K562 (cell line): Measurements from ENCODE around the gene GIMAP8. TPM values are rescaled to one million over a fixed set of nuclear protein-coding genes. Genes with fewer than 3 reads are reported as not detected.

Experiments
- AFF4 ChIP-seq: sonication (generic); formaldehyde crosslinking; IDR thresholded peaks from 2 replicates; pipeline ENCODE4 v1.8.0; 2023; ENCODE audit warnings: mild to moderate bottlenecking, missing genetic modification reagents
- ASH1L ChIP-seq: fragments of 450-650 bp; IDR thresholded peaks from 2 replicates; pipeline ENCODE4 v1.6.1; 2018; ENCODE audit warnings: borderline replicate concordance, mild to moderate bottlenecking, low read depth; ENCODE audit not compliant: partially characterized antibody
- HMGN3 ChIP-seq: IDR thresholded peaks from 2 replicates; pipeline ENCODE4 v1.6.1; 2011; ENCODE audit warnings: borderline replicate concordance, low read depth, mild to moderate bottlenecking, mixed read lengths, low read length; ENCODE audit not compliant: insufficient read length; ENCODE audit errors: extremely low read depth
- KHSRP ChIP-seq: fragments of 450-650 bp; IDR thresholded peaks from 2 replicates; pipeline ENCODE4 v1.6.1; 2017
- NFIX ChIP-seq: fragments of 250-450 bp; sonication (Bioruptor Pico); IDR thresholded peaks from 2 replicates; pipeline ENCODE4 v1.4.0; 2020; ENCODE audit warnings: low read depth, mild to moderate bottlenecking, moderate library complexity
- PCBP2 ChIP-seq: fragments of 200-400 bp; formaldehyde crosslinking; IDR thresholded peaks from 2 replicates; pipeline ENCODE4 v1.6.1; 2018; ENCODE audit warnings: low read length, low read depth, mild to moderate bottlenecking, moderate library complexity; ENCODE audit not compliant: poor library complexity, severe bottlenecking
- PHF8 ChIP-seq: fragments of 200-600 bp; sonication (generic); IDR thresholded peaks from 2 replicates; pipeline ENCODE4 v1.6.1; 2012; ENCODE audit warnings: mixed run types, mild to moderate bottlenecking, inconsistent platforms, low read length, moderate library complexity, borderline replicate concordance
- RERE ChIP-seq: sonication (generic); formaldehyde crosslinking; IDR thresholded peaks from 2 replicates; pipeline ENCODE4 v1.8.0; 2023; ENCODE audit warnings: missing genetic modification reagents, mild to moderate bottlenecking, borderline replicate concordance
- SMARCC2 ChIP-seq: fragments of 450-650 bp; IDR thresholded peaks from 2 replicates; pipeline ENCODE4 v1.6.1; 2017; ENCODE audit warnings: antibody characterized with exemption, moderate library complexity, mild to moderate bottlenecking, low read depth
- ZBTB8A ChIP-seq: fragments of 450-650 bp; IDR thresholded peaks from 2 replicates; pipeline ENCODE4 v1.6.1; 2018; ENCODE audit warnings: mild to moderate bottlenecking, moderate library complexity; ENCODE audit not compliant: partially characterized antibody
- ZNF174 ChIP-seq: fragments of 250-450 bp; sonication (Bioruptor Pico); IDR thresholded peaks from 2 replicates; pipeline ENCODE4 v1.4.0; 2020; ENCODE audit warnings: mild to moderate bottlenecking
- ZNF609 ChIP-seq: sonication (generic); formaldehyde crosslinking; IDR thresholded peaks from 2 replicates; pipeline ENCODE4 v1.8.1; 2023; ENCODE audit warnings: missing genetic modification reagents, mild to moderate bottlenecking, borderline replicate concordance
- polyA plus RNA-seq, 8 experiments: library from polyadenylated mRNA; depleted of rRNA in 4 of 8; stranded (reverse) in 5 of 8; unstranded in 3 of 8; fragments of >200 nt; fragmentation: Nextera tagmentation in 2 of 8; fragmentation: Illumina TruSeq in 1 of 8; extraction: Ambion mirVana in 2 of 8; extraction: Trizol in 1 of 8; gene quantifications; 2 replicates each; pipeline versions ENCODE4 v1.2.1 to v1.2.3, GENCODE V29; 2011 to 2014; ENCODE audit warnings: inconsistent platforms in 1 of 8, missing spikeins in 1 of 8
- total RNA-seq, 7 experiments: library from RNA; depleted of rRNA in 6 of 7; stranded (reverse); fragments of >200 nt in 6 of 7; fragmentation: Illumina TruSeq in 2 of 7; extraction: Trizol in 2 of 7; gene quantifications; 2 replicates each; pipeline versions ENCODE4 v1.2.1 to v1.2.3, GENCODE V29; 2011 to 2021; ENCODE audit warnings: low replicate concordance in 1 of 7

GIMAP8 gene
- total and polyA plus RNA-seq, 9 of the 15 experiments (the other 6 are each of a cell fraction or from before 2014, with no cell fraction given), result not detected

GRCh38 chr7:150420987-150421674 is 29.3 kb upstream of the GIMAP8 start (continued):
- TF ChIP-seq RERE, result no peak
- no peak for TF ChIP-seq PCBP2
- no peak for TF ChIP-seq ZBTB8A
- TF ChIP-seq ASH1L, result no peak
- no peak for TF ChIP-seq PHF8
- no peak for TF ChIP-seq KHSRP
- no peak for TF ChIP-seq SMARCC2
- TF ChIP-seq ZNF609, result no peak
- no peak for TF ChIP-seq HMGN3
- TF ChIP-seq NFIX, result no peak
- no peak for TF ChIP-seq ZNF174 (CRISPR knock-in tag)
- peak; percentile 68; the same call in 1 of the 2 replicates for TF ChIP-seq AFF4 (CRISPR knock-in tag)
